Superior temporal gyrus (tissue), 1 donor: ENCODE results near the gene ARSI.

Source experiments
- DNase-seq: peaks from one replicate; pipeline ENCODE4 v3.0.0-alpha.2; 2016; ENCODE audit errors: extremely low spot score

Gene ARSI

DNA sequence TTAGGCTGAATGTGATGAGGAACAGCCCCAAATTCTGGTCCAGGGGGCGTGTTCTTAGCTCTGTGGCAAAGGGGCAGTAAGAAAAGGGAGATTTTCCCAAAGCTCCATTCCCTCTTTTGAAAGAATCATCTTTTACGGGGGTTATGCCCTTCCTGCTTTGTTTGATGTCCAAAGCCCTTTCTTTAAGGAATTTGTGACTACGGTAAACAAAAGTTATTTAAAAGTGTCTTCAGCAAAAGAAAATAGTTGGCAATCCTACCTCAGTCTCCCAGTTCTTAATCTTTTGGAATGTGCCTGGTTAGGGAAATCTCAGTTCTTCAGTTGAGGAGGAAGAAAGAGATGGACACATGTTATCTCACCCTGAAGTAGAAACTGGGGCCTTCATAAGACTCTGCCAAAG, 24.4 kb upstream of the ARSI start:
- DNase-seq, result no peak

DNA sequence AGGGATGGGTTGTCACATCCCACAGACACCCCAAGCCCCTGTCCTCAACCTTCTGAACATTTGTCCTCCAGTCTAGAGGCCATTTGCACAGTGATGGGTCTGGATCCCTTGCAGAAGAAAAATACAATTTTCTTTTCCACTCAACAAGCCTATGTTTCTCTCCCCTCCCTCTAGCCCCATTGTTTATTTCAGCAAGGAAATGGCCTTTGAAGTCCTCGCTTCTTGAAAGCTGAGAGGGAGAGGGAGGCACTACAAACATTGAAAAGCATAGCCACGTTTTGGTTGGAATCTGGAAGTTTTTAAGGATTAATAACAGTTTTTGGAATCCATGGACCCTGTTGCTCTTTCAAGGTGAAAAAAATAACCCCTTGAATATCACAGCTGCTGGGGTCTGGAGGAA, 24.0 kb upstream of the ARSI start:
- DNase-seq, result no peak

DNA sequence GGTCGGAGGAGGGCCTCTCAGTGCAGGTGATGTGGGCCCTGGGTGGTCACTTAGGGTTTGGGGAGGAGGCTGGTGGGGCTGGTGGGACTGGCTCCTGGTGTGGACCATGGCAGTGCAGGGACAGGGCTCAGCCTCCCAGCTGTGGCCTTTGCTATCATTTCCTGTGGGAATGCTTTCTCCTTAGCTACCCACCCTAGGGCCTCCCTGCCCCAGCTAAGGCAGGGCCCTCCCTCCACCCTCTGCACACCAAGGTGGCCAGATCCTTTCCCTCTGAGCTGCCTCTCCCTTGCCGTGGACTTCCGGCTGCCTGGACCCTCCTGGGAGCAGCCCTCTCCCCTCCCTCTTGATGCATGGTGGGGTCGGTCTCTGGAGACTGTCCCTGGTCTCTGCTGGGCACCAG, 22.7 kb upstream of the ARSI start:
- DNase-seq, result no peak

DNA sequence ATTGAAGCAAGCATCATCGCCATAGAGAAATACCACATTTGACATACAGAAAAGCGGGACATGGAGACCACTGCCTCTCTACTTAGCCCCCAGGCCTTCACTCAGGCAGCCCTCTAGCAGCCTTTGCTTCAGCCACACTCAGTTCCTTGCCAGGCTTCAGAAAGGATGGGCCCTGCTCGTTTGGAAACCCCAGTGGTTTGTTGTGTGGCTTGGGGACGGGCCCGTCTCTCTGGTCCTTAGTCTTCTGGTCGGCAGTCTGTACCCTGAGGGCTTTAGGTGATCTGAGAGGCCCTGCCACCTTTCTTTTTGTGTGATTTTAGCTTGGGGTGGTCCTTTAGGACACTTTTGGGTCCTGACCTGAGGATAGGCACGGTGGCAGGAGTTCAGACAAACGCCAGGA, 21.1 kb upstream of the ARSI start:
- DNase-seq, result no peak

DNA sequence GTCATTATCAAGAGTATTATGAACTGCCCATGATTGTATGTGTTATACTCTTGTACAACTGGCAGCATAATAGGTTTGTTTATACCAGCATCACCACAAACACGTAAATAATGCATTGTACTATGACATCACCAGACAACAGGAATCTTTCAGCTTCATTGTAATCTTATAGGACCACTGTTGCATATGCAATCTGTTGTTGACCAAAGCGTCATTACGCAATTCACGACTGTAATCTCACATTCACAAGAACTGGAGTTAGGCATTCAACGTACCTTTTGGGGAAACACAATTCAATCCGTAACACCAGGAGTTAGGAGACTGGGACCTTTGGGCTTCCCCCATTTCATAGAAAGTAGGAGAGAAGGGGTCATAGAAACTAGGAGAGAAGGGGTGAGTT, 20.4 kb upstream of the ARSI start:
- no peak for DNase-seq

DNA sequence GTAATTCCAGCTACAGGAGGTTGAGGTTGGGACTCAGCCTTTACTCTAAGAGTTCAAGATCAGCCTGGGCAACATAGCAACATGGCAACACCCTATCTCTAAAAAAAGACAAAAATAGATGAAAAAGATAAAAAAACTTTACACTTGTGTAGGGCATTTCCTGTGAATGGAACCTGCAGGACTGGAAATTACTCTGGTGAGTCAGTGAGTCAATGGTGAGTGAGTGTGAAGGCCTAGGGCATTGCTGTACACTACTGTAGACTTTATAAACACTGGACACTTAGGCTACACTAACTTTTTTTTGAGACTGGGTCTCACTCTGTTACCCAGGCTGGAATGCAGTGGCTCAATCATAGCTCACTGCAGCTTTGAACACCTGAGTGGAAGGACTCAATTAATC, 19.5 kb upstream of the ARSI start:
- no peak for DNase-seq

- DNase-seq, result no peak
Observed at GRCh38 chr5:150321784-150322183, 19.1 kb upstream of the ARSI start.

- no peak for DNase-seq
Observed at GRCh38 chr5:150321211-150321610, 18.5 kb upstream of the ARSI start.

GRCh38 chr5:150320044-150320613, 17.4 kb upstream of the ARSI start:
- DNase-seq, result peak; percentile 75

DNA sequence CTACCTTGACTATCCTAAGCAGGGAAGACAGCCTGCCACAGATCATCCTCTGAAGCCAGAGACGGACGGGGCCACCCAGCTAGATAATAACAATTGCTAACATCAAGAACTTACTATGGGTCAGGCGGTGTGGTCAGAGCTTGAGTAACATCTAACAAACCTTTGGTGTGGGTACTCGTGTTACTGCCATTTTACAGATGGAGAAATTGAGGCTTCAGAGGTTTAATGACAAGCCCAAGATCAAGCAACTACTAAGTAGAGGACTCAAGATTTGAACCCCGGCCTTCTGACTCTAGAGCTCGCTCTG, 16.7 kb upstream of the ARSI start:
- no peak for DNase-seq

DNA sequence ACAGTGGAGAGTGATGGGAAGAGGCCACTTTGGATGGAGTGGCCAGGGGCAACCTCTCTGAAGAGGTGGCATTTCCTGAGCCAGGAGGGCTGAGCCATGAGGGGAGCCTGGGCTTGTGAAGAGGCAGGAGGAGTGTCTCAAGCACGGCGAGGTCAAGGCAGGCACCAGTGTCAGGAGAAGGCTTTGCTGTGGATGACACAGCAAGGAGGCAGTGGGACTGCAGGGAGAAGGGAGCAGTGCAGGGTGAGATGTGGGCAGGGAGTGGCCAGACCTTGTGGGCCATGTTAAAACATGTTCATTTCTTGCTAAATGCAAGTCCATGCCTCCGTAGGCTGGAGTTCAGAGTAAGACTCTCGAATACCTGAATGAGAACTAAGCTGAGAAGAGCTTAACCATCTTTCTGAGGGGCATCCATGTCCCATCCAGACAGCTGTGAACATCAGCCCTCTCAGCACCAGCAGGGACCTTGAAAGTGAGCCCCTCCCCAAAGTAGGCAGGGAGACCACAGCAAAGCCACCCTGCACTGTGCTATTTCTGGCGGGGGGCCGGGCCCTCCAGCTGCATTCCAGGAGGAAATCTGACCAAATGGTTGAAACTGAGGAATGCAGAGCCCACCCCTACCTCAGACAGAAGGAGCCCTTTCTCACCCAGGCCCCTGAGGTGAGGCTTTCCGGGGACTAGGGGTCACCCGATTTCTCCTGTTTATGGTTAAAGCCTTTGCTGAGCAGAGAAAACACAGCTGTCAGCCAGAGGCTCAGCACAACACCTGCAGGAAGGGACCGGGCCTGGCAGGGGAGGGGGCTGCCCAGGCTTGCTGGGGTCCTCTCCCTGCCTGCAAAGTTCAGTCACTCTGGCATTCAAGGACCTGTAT, 16.1 kb upstream of the ARSI start:
- no peak for DNase-seq

- no peak for DNase-seq
Observed at GRCh38 chr5:150317048-150318003, 14.6 kb upstream of the ARSI start.

- DNase-seq, result no peak
Observed at GRCh38 chr5:150316320-150316719, 13.6 kb upstream of the ARSI start.

DNA sequence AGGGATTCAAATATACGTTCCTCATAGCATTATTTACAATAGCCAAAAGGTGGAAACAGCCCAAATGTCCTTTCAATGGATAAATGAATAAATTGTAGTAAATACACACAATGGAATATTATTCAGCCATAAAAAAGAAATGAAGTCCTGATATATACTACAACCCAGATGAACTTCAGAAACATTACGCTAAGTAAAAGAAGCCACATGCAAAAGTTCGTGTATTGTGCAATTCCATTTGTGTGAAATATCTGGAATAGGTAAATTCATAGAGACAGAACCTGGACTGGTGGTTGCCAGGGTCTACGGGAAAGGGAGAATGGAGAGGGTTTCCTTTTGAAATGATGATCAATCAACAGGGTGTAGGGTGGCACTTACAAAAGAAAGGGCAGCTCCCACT, 12.5 kb upstream of the ARSI start:
- DNase-seq, result no peak

DNA sequence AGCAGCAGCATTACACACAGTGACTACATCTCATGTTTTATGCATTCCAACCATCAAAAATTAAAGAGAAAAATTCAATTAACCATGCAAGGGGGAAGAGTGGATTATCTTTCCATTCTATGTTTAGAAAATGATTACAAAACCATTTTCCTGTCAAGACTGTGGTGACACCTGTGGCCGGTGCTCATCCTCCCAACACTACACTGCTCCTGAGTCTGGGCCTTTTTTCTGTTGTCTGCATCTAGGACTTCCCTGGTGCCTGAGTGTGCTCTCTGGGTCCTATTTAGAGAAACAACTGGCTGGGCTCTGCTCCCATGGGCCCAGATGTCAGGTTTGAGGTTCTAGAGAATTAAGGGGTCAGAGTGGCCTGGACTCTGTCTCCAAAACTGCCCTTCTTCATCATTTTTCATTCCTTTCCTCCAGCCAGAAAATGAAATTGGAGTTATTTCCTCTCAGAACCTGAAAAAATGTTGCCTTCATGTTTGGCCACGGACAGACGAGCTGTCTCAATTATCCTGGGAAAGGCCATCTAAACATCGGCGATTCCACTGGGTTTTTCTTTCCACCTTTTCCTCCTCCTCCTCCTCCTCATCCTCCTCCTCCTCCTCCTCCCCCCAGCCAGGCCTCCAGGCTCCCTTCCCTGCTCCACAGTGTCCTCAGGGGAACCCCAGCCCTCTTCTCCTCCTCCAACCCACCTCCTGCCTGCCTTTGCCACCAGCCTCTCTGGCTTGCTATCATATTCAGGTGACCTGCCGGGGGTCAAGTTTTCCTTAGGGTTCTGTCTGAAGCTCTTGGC, 11.4 kb upstream of the ARSI start:
- DNase-seq, result no peak

DNA sequence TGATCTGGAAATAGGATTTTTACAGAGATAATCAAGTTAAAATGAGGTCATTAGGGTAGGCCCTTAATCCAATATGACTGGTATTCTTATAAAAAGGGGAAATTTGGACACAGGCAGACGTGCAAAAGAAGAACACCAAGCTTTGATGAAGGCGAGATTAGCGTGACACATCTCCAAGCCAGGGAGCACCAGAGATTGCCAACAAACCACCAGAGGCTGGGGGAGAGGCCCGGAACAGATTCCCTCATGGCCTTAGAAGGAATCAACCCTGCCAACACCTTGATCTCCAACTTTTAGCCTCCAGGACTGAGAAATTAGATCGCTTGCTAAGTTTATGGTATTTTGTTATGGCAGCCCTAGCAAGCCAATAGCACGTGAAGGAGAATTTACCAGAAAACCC, 10.8 kb upstream of the ARSI start:
- no peak for DNase-seq

GRCh38 chr5:150312518-150312917, 9.8 kb upstream of the ARSI start:
- DNase-seq, result no peak

- no peak for DNase-seq
Observed at GRCh38 chr5:150311015-150311692, 8.4 kb upstream of the ARSI start.

GRCh38 chr5:150310246-150310645, 7.5 kb upstream of the ARSI start:
- no peak for DNase-seq

DNA sequence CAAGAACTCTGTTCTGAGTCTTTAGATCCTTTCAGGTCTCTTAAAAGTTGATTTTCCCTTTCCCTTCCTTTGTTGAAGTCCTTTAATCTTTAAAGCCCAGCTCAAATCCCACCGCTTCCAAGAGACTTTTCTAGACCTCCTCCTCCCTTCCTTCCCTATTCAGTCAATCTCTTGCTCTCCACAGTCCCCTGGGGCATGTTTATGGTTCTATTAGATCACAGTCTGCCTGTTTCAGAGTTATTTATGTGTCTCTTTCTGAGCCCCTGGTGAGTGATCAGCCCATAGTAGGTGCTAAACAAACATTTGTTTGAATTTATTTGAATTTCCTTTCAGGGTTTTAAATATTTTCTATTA, 7.2 kb upstream of the ARSI start:
- no peak for DNase-seq

GRCh38 chr5:150309101-150309885, 6.6 kb upstream of the ARSI start:
- no peak for DNase-seq
